RKO (cell line): ENCODE data around the gene CCDC190.
"Not testable (repeated sequence)": the region's sequence is repeated elsewhere in the genome, so short reads cannot be mapped to it uniquely, and the experiment has no call there.

Experiments used
- DNase-seq: peaks from one replicate; pipeline ENCODE4 v3.0.0-alpha.2; 2016; ENCODE audit warnings: low spot score

The CCDC190 gene

DNA sequence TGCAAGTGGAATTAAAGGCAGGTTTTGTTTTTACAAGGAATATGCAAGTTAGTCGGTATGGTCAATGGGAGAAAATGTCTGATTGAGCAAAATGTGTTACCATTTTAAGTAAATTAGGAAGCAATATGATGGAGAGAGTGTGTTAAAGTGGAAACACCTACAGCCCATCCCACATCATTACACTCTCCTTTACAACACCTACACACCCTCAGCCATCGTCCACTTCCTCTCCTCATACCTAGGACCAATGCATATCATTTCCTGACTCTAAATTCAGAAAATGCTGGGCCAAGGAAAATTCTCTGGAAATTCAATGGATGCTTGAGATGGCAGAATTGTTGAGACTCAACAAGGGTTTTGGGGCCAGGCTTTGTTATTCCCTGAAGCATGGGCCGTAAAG is 16.4 kb upstream of the CCDC190 start:
- DNase-seq, result no peak

DNA sequence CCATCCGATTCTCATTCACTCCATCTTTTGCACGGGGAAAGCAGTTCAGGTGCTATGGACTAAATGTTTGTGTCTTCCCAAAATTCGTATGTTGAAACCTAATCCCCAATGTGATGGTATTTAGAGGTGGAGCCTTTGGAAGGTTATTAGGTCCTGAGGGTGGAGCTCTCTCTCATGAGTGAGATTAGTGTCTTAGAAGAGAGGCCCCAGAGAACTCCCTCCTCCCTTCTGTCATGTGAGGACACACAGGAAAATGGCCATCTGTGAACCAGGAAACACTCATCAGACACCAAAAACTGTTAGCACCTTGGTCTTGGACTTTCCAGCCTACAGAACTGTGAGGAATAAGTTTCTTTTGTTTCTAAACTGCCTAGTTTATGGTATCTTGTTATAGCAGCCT is 15.8 kb upstream of the CCDC190 start:
- peak; percentile 83 for DNase-seq

DNA sequence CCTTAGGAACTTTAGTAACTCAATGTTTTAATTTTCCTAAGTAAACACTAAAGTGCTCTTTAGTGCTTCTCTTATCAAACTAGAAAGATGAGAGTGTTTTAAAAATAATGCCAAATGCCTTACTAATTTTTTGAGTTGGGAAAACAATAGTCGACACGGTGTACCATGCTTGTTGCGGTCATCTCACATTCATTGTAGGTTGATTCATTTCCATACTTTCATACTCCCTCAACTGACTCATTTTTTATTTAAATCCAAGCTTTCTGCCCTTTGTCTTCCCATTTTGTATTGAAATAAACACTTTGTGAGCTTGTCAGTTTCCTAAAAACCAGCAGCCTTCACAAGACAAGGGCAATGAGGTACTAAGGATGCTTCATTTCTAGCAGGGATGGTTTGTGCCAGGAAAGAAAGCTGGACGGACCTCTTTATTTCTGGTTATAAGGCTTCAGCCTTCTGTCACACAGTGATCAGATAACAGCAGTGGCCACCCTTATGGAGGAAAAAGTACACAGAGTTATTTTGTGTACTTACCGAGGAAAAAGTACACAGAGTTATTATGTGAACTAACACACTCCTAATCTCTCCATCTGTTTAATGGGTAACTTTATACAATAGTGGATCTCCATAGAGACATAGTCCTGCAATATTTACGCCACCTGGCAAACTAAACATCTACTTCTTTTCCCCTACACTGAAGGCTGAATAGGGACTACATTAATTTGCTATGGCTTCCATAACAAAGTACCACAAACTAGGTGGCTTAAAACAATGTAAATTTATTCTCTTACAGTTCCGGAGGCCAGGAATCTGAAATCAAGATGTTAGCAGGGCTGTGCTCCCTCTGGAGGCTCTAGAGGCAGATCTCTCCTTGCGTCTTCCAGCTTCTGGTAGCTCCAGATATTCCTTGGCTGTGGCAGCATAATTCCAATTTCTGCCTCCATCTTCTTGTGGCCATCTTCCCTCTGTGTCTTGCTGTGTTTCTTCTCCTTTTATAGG is 13.0 kb upstream of the CCDC190 start:
- DNase-seq, result peak; percentile 92

DNA sequence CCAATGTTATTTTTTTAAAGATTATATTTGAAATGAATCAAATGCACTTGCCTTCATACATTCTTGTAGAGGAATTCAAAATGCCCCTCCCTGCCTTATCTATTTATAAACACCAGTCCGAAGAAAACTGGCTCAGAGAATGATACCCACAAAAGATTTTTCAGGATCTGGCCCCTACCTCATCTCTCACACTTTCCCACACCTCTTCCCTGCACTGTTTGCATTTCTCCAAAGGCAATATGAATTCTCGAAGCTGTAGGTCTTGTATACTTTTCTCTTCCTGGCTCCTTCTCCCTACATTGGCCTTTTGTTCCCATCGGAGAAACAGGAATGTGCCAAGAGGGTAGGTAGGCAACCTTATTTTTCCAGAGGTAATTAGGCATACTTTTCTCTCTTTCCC is 12.0 kb upstream of the CCDC190 start:
- DNase-seq, result no peak

DNA sequence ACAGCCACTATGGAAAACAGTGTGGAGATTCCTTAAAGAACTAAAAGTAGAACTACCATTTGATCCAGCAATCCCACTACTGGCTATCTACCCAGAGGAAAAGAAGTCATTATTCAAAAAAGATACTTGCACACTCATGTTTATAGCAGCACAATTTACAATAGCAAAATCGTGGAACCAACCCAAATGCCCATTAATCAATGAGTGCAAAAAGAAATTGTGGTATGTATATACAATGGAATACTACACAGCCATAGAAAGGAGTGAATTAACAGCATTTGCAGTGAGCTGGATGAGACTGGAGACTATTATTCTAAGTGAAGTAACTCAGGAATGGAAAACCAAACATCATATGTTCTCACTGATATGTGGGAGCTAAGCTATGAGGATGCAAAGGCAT is 10.4 kb upstream of the CCDC190 start:
- not testable (repeated sequence) for DNase-seq

DNA sequence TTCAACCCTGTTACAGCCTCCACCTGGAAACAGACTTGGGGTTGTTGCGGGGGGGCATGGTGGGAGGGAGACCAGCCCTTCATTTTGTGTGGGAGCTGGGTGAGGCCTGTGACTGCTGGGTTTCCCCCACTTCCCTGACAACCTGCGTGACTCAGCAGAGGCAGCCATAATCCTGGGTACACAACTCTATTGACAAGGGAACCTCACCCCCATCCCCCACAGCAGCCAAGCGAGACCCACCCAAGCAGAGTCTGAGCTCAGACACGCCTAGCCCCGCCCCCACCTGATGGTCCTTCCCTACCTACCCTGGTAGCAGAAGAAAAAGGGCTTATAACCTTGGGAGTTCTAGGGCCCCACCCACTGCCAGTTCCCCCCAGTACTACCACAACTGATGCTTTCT is 8.0 kb upstream of the CCDC190 start:
- DNase-seq, result no peak

DNA sequence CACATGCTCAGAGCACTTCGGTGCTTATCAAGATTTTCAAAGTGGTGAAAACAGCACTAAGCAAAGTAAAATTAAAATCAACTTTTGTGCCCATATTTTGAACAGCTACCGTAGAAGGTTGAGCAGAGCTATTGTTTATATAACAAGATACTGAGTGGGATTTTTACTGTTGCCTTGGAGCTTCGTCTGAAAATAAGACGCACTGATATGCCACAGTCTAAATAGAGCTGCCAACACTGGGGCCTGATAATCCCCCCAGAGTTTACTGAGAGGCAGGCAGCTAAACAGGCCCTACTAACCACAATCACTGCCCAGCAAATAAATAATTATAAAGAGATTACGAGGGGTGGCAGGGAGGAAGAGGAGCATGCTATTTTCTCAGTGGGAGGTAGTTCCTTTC is 650 bp upstream of the CCDC190 start:
- DNase-seq, result no peak

DNA sequence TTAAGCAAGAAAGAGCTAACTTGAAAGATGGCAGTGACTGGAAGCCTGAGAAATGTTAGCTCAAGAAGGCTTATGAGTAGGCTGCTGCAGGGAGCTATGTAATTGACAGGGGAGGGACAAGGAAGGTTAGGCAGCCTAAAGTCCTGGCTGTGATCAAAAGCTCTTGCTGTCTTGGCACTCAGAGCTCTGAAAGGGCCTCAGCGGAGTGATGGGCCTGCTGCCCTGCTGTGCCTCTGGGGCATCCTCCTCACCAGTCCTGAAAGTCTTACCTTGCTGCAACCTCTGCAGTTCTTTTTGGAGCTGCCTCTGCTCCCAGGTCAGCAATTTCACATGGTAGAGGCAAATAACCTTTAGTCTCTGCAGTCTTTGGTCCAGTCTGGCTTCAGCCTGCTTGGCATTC is 1.8 kb downstream of the CCDC190 start:
- DNase-seq, result no peak

DNA sequence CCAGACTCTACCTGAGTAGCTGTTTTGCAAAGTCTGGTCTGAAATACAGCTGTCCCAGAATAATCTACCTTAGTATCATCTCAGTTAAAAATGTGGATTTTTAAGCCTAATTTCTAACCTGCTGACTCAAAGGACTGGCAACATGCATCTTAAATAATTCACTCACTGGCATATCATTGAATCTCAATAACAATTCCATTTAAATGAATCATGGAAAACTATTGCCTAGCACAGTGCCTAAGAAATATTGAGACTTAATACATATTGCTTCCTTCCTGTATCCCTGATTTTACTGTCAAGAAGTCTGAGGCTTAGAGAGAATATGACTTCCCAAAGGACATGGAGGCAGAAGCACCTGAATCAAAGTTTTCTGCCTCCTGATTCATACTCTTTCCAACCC is 3.1 kb downstream of the CCDC190 start:
- peak; percentile 78 for DNase-seq

DNA sequence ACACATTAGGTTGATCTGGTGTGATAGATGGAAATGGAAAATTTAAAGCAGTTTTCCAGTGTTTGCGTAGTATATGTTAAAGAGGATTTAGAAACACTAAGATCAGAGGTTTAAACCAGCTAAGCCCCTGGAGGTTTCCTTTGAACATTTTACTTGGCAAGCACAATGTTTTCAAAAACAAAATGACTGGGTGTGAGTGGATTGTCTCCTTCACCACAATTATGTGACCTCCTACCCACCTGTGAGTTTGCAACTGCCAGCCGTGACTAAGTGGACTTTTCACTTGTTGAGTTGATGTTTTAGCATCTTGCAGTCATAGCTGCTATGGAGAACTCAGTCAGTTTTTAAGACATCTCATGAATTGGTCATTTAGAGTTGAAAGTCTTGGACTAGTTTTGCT is 4.7 kb downstream of the CCDC190 start:
- DNase-seq, result peak; percentile 96

DNA sequence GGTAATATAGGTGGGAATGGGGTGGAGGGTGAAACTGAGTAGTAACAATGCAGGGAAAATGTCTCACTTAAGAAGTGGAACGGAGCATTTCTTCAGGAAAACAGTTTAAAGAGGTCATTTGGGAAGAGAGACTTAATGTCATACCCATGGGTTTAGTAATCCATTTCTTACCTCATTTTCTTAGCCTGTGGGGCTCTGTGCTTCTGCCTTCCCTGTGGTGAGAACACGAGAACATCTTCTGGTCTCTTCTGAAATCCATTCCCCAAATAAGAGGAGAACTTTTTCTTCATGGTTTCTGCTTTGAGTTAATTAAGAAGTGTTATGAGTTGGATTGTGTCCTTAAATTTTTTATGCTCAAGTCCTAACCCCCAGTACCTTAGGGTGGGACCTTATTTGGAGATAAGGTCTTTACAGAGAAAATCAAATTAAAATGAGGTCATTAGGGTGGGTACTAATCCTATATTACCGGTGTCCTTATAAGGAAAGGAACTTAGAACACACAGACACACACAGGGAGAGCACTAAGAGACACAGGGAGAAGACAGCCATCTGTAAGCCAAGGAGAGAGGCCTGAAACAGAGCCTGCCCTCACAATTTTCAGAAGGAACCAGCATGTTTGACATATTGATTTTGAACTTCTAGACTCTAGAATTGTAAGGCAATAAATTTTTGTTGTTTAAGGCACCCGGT is 5.4 kb downstream of the CCDC190 start:
- peak; percentile 89 for DNase-seq

DNA sequence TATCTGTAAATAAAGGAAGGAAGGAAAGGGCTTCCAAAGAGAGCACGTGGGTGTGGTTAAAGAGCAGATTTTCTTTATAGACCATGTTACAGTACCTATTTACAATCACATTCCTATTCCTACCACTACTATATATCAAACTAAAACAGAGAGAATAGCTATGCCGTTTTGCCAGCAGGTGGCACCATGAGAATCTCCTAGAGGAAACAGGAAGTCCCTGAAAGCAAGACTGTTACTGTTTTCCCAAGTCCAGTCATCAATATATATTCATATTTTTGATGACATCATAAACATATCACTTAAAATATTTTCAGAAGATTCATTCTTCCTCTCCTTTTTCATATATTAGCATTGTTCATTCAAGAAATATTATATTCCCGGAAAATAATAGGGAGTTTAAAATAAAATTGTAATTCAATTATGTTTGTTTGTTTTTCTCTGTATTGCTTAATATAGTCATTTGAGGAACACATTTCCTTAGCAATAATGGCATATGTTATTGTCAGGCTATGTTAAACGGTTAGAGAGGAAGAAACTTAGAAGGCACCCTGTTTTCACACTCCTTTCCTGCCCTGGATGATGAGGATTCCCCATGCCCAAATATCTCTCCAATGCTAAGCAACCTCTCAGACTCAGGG is 6.6 kb downstream of the CCDC190 start:
- peak; percentile 96 for DNase-seq

DNA sequence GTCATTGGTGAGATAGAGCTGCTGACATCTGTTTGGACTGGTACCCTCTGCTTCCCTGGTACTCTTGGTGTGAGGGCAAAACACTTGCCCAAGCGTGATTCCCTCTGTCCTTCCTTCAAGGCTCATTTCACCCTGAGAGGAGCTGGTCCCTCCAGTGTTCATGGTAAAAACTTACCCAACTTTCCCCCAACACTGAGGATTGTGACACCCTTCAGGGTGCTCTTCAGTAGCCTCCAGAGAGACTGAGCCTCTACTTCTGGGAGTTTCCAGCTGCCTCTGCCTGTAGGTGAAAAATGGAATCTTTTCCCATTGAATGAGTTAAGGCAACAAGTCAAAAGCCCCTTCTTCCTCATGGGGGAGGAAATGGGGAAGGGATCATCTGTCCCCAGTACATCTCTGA is 9.6 kb downstream of the CCDC190 start:
- no peak for DNase-seq

DNA sequence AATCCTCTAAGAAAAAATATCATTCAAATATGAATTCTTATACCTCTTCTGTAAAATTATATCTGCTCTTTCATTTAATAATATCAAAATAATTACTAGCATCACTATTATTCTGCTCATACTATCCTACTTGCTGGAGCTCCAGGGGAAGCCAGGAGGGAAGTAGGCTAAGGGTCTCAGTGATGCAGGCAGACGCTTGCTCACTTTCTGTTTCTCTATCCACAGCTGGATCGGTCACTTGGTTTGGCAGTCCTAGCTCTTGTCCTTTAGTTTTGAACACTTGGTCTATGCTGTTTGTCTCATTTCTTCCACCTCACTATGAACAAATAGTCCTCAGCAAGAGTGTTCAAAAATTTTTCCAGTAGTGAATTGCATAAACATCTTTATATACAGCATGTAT is 11.3 kb downstream of the CCDC190 start:
- no peak for DNase-seq

DNA sequence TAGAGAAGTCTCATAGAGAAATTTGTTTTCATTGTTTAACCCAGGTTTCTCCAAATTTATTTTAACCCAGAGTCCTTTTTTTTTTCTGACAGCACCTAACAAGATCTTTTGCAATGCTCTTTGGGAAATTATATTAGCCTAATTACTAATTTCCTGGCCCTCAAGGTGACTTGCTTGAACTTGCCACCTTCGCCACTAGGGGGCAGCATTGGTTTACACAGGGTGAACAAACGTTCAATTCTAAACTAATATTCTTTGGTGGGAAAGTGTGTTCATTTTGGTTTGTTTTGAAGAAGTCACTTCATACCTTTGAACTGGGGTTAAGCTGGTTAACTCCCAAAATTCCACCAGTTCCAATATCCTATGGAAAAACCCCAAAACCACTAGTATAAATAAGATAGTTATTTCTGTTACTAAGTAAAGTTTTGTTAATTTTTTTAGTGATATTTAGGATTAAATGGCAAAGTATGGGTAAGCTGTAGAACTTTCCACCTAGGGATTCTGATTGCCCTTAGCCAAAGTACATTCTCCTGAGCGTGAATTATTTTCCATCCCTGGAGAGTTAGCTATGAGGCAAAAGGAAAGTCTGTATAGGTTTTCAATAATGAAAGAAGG is 13.0 kb downstream of the CCDC190 start:
- peak; percentile 82 for DNase-seq

DNA sequence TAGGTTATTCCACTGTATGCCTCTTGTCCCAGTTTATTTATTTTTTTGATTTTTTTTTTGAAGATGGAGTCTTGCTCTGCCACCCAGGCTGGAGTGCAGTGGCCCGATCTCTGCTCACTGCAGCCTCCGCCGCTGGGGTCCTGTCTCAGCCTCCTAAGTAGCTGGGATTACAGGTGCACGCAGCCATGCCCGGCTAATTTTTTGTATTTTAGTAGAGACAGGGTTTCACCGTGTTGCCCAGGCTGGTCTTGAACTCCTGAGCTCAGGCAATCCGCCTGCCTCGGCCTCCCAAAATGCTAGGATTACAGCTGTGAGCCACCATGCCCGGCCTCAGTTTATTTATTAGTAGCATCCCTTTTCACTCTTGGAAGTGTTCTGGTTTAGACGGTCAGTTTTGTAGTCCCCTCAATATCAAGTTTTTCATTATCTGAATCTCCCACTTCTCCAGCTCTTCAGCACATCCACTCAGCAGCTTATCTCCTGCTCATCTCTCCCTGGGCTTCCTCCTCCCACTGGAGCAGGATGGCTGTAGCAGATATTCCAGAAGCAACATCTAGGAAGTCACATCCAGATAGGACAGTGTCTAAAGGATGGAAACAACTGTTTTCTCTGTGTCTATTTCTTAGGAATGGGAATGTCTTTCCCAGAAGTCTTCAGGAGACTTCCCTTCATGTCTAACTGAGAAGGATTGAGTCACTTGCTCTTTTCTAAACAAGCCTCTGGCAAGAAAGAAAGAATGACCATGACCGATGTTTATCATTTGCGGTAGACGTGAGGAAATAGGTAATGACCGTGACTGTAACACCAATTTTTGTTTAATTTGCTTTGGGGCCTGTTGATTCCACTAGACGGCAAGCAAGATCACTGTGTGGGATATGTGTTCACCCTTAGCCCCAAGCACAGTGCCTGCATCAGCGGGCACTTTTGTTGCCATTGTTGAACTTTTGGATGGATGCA is 14.4 kb downstream of the CCDC190 start:
- DNase-seq, result no peak

DNA sequence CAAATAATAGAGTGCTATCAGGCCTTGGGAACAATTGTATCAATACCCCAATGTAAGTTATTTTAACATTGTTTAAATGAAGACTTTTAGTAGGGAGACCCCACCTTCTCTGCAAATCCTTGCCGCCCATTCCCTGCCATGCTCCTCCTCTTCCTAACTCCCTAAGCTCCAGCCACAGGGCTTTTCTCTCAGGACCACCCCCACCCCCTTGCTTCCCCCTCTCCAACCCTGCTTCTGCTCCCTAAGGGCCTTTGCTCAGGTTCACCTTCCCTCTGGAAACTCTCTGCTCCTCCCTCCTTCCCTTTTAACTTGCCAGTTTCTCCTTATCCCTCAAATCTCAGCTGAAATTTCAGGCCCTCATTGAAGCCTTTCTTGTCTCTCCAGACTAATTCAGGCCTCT is 16.8 kb downstream of the CCDC190 start:
- no peak for DNase-seq

DNA sequence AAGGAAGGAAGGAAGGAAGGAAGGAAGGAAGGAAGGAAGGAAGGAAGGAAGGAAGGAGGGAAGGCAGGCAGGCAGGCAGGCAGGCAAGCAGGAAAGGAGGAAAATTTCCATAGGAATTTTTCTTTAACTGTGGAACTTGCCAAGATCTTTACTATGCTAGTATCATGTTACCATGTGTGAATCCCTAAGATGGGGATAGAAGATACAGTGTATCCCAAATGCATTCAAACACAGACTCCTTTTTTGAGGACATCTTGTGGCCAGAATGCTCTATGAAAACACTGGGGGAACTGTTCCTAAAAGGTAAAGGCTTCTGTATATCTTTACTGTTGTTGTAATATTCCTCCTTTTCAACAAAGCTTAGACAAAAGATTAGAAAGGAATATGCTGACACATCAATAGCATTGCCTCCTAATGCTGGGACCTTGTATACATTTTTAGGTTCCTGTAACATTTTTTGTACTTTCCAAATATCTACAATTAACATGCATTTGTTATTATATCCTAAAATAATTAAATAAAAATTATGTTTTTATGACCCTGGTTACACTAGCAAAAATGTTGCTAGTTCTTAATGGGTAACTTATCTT is 20.6 kb downstream of the CCDC190 start:
- no peak for DNase-seq

DNA sequence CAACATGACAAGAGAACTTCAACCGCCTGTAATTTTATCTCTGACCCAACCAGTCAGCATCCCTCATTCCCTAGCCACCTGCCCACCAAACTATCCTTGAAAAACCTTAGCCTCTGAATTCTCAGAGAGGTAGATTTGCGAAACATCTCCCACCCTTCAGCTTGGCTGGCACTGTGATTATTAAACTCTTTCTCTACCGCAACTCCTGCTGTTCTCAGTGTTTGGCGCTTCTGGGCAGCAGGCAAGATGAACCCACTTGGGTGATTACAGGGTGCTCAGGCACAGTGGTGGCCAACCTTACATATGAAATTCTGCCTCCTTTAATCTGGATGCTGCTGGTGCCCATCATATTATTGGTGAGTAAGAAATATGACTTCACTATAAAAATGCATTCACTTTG is 22.1 kb downstream of the CCDC190 start:
- no peak for DNase-seq

DNA sequence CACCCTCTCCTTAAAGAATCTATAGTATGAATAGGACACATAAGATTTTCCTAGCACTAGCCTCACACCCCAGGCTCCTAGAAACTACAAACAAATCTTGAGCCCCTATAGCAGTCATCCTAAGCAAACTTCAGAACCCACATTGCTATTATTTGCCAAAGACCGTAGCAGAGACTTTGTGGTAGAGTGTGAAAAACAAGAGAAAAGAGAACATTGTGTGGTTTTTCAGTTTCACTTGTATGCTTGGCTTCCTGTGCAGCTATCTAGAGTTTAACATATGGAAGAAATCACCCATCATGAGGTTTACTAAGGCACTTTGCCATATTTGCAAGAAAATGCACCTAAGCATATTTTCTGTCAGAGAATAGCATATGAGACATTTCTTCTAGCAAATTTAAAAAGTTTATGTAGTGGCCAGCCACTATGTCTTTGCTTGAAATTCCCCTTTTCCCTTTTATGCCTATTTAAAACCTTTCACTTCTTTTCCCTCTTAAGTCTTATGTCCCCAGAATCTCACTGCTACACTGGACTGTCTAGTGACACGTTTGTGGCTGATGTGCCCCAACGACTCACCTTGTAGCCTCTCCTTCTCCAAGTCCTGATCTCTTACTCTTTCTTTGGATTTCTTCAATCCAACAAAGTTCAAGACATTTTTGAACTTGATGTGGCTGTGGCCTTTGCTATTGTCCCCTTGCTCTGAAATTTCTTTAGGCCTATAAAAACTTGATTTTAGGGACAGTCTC is 25.6 kb downstream of the CCDC190 start:
- DNase-seq, result no peak
